ENCODE measurements around the gene CFAP90.
A peak's percentile ranks its signal among the peaks of the same experiment; 100 is the strongest.

Gene CFAP90

GRCh38 chr5:7850395-7851239 lies at the start of gene CFAP90:
CFAP90 (minus strand) TSS chr5:7851133; CDS start chr5:7851021, 112 bp downstream.
- Histone ChIP-seq H3K9me3 (ENCODE audit: control insufficient read depth in 1 of 2, low read length in 2 of 2) (no peaks in the 10 kb centered on the region), H3K27ac (ENCODE audit: low read depth, low read length) (no peak within 1 kb of the TSS), H3K9ac (ENCODE audit: low read depth in 1 of 2, low read length in 2 of 2) (peak within 1 kb of the TSS in 1 of 2 donors; percentile 12), H3K4me1 (ENCODE audit: control insufficient read depth in 1 of 2, insufficient read depth in 2 of 2, low read length in 2 of 2) (peaks cover 3 to 6% of the 10 kb centered on the region in 2 donors), H3K27me3 (ENCODE audit: control insufficient read depth in 1 of 2, insufficient read depth in 2 of 2, low read length in 2 of 2) (peaks cover 21 to 24% of the 10 kb centered on the region in 2 donors), H3K36me3 (ENCODE audit: control insufficient read depth in 1 of 2, insufficient read depth in 2 of 2, low read length in 2 of 2) (no peaks in the 10 kb centered on the region), H3K4me3 (ENCODE audit: low read depth in 1 of 2, low read length in 2 of 2) (peak within 1 kb of the TSS; percentile 39 to 49)

- Histone ChIP-seq H3K36me3 (ENCODE audit: control insufficient read depth in 1 of 2, insufficient read depth in 2 of 2, low read length in 2 of 2) (peaks cover 40 to 91% of the 10 kb centered on the region in 2 donors), H3K4me1 (ENCODE audit: control insufficient read depth in 1 of 2, insufficient read depth in 2 of 2, low read length in 2 of 2) (peaks cover 0 to 14% of the 10 kb centered on the region in 2 donors), H3K9me3 (ENCODE audit: control insufficient read depth in 1 of 2, low read length in 2 of 2) (no peaks in the 10 kb centered on the region), H3K9ac (ENCODE audit: low read depth in 1 of 2, low read length in 2 of 2) (no peak overlapping the region), H3K27me3 (ENCODE audit: control insufficient read depth in 1 of 2, insufficient read depth in 2 of 2, low read length in 2 of 2) (no peaks in the 10 kb centered on the region), H3K27ac (ENCODE audit: low read depth, low read length) (no peak overlapping the region), H3K4me3 (ENCODE audit: low read depth in 1 of 2, low read length in 2 of 2) (no peak overlapping the region)
Measured at GRCh38 chr5:7897014-7897600, 46.2 kb upstream of the CFAP90 start.

DNA sequence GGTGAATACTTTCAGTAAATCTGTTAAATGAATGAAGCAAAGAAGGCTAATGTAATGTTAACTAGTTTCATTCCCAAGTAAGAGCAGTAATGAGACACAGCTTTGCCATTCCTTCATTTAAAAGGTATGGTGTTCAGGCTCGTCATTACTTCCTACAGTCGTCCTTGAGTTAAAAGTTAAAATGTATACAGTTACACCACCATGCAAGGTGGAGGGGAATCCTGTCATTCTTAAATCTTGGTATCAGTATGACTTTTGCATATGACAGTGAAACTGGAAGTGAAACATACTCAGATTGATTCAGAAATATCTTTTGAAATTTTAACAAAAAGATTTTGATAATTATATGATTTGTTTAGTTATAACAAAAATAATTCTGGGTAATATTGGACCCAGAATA lies 43.9 kb upstream of the CFAP90 start:
- Histone ChIP-seq H3K36me3 (ENCODE audit: control insufficient read depth in 1 of 2, insufficient read depth in 2 of 2, low read length in 2 of 2) (peaks cover 42 to 89% of the 10 kb centered on the region in 2 donors), H3K9me3 (ENCODE audit: control insufficient read depth in 1 of 2, low read length in 2 of 2) (no peaks in the 10 kb centered on the region), H3K27ac (ENCODE audit: low read depth, low read length) (no peak overlapping the region), H3K9ac (ENCODE audit: low read depth in 1 of 2, low read length in 2 of 2) (no peak overlapping the region), H3K27me3 (ENCODE audit: control insufficient read depth in 1 of 2, insufficient read depth in 2 of 2, low read length in 2 of 2) (no peaks in the 10 kb centered on the region), H3K4me3 (ENCODE audit: low read depth in 1 of 2, low read length in 2 of 2) (no peak overlapping the region), H3K4me1 (ENCODE audit: control insufficient read depth in 1 of 2, insufficient read depth in 2 of 2, low read length in 2 of 2) (peaks cover 0 to 14% of the 10 kb centered on the region in 2 donors)

GRCh38 chr5:7894439-7894838 lies 43.5 kb upstream of the CFAP90 start:
- Histone ChIP-seq H3K36me3 (ENCODE audit: control insufficient read depth in 1 of 2, insufficient read depth in 2 of 2, low read length in 2 of 2) (peaks cover 45 to 89% of the 10 kb centered on the region in 2 donors), H3K9ac (ENCODE audit: low read depth in 1 of 2, low read length in 2 of 2) (no peak overlapping the region), H3K9me3 (ENCODE audit: control insufficient read depth in 1 of 2, low read length in 2 of 2) (no peaks in the 10 kb centered on the region), H3K4me3 (ENCODE audit: low read depth in 1 of 2, low read length in 2 of 2) (no peak overlapping the region), H3K27ac (ENCODE audit: low read depth, low read length) (no peak overlapping the region), H3K4me1 (ENCODE audit: control insufficient read depth in 1 of 2, insufficient read depth in 2 of 2, low read length in 2 of 2) (peaks cover 0 to 14% of the 10 kb centered on the region in 2 donors), H3K27me3 (ENCODE audit: control insufficient read depth in 1 of 2, insufficient read depth in 2 of 2, low read length in 2 of 2) (no peaks in the 10 kb centered on the region)

- Histone ChIP-seq H3K9ac (ENCODE audit: low read depth in 1 of 2, low read length in 2 of 2) (no peak overlapping the region), H3K27me3 (ENCODE audit: control insufficient read depth in 1 of 2, insufficient read depth in 2 of 2, low read length in 2 of 2) (no peaks in the 10 kb centered on the region), H3K36me3 (ENCODE audit: control insufficient read depth in 1 of 2, insufficient read depth in 2 of 2, low read length in 2 of 2) (peaks cover 35 to 71% of the 10 kb centered on the region in 2 donors), H3K4me1 (ENCODE audit: control insufficient read depth in 1 of 2, insufficient read depth in 2 of 2, low read length in 2 of 2) (peaks cover 0 to 4% of the 10 kb centered on the region in 2 donors), H3K4me3 (ENCODE audit: low read depth in 1 of 2, low read length in 2 of 2) (no peak overlapping the region), H3K9me3 (ENCODE audit: control insufficient read depth in 1 of 2, low read length in 2 of 2) (no peaks in the 10 kb centered on the region), H3K27ac (ENCODE audit: low read depth, low read length) (no peak overlapping the region)
Measured at GRCh38 chr5:7888901-7889300, 38.0 kb upstream of the CFAP90 start.

DNA sequence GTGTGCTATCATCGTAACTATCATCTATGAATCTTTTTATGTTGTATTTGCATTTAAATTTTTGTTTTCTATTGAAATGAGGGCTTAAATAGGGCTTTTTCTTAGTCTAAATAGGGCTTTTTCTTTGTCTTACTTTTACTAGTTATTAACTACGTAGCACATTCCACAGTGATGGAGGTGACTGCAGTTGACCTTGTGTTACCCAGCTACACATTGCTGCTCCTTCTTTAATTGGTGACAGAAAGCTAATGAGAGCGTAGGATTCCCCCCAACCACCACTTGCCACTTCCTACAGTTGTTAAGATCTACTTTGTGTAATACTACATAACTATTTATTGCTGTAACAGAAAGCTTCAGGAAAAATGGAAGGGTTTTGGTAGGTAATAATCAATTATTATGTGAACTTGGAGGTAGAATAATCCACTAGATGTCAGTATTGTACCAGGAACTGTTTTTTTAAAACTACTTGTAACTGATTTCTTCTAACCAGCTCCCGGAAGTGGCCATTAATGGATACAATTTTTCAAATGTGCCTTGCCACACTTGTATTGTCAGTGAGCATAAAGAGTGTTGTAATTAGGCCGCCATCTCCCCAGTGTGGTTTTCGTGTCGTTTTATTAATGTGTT lies 36.0 kb upstream of the CFAP90 start:
- peaks cover 40 to 71% of the 10 kb centered on the region in 2 donors for H3K36me3 ChIP-seq (ENCODE audit: control insufficient read depth in 1 of 2, insufficient read depth in 2 of 2, low read length in 2 of 2)
- H3K4me3 ChIP-seq (ENCODE audit: low read depth in 1 of 2, low read length in 2 of 2): no peak overlapping the region
- H3K9me3 ChIP-seq (ENCODE audit: control insufficient read depth in 1 of 2, low read length in 2 of 2): no peaks in the 10 kb centered on the region
- no peaks in the 10 kb centered on the region for H3K4me1 ChIP-seq (ENCODE audit: control insufficient read depth in 1 of 2, insufficient read depth in 2 of 2, low read length in 2 of 2)
- no peak overlapping the region for H3K9ac ChIP-seq (ENCODE audit: low read depth in 1 of 2, low read length in 2 of 2)
- H3K27ac ChIP-seq (ENCODE audit: low read depth, low read length): no peak overlapping the region
- no peaks in the 10 kb centered on the region for H3K27me3 ChIP-seq (ENCODE audit: control insufficient read depth in 1 of 2, insufficient read depth in 2 of 2, low read length in 2 of 2)

DNA sequence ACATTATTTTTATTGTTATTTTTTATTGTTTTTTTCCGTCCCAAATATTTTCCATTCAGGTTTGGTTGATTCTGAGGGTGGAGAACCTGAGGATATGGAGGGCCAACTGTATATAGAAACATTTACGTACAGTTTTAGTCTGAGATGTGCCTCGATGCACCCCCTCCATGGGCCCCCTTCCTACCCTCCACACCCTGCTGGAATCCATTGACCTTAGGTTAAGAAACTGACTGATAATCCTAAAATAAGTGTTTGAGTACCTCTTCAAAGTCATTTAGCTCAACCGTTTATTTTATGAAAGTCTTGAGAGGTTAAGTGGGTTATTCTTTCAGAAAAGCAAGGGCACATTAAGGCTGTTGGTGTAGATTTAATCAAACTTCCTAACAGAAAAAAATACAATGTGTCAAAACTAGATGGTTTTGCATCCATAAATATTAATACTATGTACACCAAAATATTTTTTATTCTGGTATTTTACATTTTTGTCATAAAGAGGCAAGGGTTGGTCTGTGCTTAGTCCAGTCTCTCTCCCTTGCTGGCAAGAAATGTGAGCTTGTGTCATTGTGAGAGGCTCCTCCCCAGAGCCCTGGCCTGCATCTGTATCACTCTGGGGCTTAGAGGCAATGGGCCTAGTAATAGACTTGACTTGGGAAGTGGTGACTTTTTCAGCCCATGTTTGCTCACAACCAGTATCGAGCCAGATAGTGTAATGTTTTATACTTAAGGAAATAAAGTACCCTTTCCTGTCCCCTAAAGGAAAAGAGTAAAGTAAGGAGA lies 33.7 kb upstream of the CFAP90 start:
- Histone ChIP-seq H3K27ac (ENCODE audit: low read depth, low read length) (no peak overlapping the region), H3K27me3 (ENCODE audit: control insufficient read depth in 1 of 2, insufficient read depth in 2 of 2, low read length in 2 of 2) (no peaks in the 10 kb centered on the region), H3K4me3 (ENCODE audit: low read depth in 1 of 2, low read length in 2 of 2) (no peak overlapping the region), H3K9ac (ENCODE audit: low read depth in 1 of 2, low read length in 2 of 2) (no peak overlapping the region), H3K9me3 (ENCODE audit: control insufficient read depth in 1 of 2, low read length in 2 of 2) (no peaks in the 10 kb centered on the region), H3K4me1 (ENCODE audit: control insufficient read depth in 1 of 2, insufficient read depth in 2 of 2, low read length in 2 of 2) (peaks cover 0 to under 1% of the 10 kb centered on the region in 2 donors), H3K36me3 (ENCODE audit: control insufficient read depth in 1 of 2, insufficient read depth in 2 of 2, low read length in 2 of 2) (peaks cover 43 to 77% of the 10 kb centered on the region in 2 donors)

DNA sequence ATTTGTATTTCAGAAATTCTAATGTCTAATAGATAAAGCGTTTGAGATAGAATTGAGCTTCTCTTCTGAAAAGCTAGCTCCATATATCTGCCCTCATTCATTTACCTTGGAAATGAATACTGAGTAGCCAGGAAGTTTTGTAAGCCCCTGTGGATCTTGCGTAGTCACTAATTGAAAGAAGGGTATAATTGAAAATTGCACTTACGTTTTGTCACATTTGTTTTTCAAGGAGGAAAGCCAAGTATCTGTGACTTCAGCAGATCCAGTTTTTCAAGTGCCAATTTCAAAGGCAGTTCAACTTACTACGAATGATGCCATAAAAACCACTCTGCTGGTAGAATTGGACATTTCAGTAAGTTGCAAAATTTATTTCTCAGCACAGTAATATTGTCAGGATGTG lies 32.0 kb upstream of the CFAP90 start:
- H3K9me3 ChIP-seq (ENCODE audit: control insufficient read depth in 1 of 2, low read length in 2 of 2): no peaks in the 10 kb centered on the region
- peaks cover 41 to 72% of the 10 kb centered on the region in 2 donors for H3K36me3 ChIP-seq (ENCODE audit: control insufficient read depth in 1 of 2, insufficient read depth in 2 of 2, low read length in 2 of 2)
- H3K9ac ChIP-seq (ENCODE audit: low read depth in 1 of 2, low read length in 2 of 2): no peak overlapping the region
- H3K4me1 ChIP-seq (ENCODE audit: control insufficient read depth in 1 of 2, insufficient read depth in 2 of 2, low read length in 2 of 2): peaks cover 12 to 14% of the 10 kb centered on the region in 2 donors
- H3K27me3 ChIP-seq (ENCODE audit: control insufficient read depth in 1 of 2, insufficient read depth in 2 of 2, low read length in 2 of 2): no peaks in the 10 kb centered on the region
- H3K4me3 ChIP-seq (ENCODE audit: low read depth in 1 of 2, low read length in 2 of 2): no peak overlapping the region
- no peak overlapping the region for H3K27ac ChIP-seq (ENCODE audit: low read depth, low read length)

GRCh38 chr5:7881816-7882215 lies 30.9 kb upstream of the CFAP90 start:
- H3K4me3 ChIP-seq (ENCODE audit: low read depth in 1 of 2, low read length in 2 of 2): no peak overlapping the region
- peaks cover 46 to 75% of the 10 kb centered on the region in 2 donors for H3K36me3 ChIP-seq (ENCODE audit: control insufficient read depth in 1 of 2, insufficient read depth in 2 of 2, low read length in 2 of 2)
- H3K9ac ChIP-seq (ENCODE audit: low read depth in 1 of 2, low read length in 2 of 2): no peak overlapping the region
- H3K27me3 ChIP-seq (ENCODE audit: control insufficient read depth in 1 of 2, insufficient read depth in 2 of 2, low read length in 2 of 2): no peaks in the 10 kb centered on the region
- H3K9me3 ChIP-seq (ENCODE audit: control insufficient read depth in 1 of 2, low read length in 2 of 2): no peaks in the 10 kb centered on the region
- no peak overlapping the region for H3K27ac ChIP-seq (ENCODE audit: low read depth, low read length)
- H3K4me1 ChIP-seq (ENCODE audit: control insufficient read depth in 1 of 2, insufficient read depth in 2 of 2, low read length in 2 of 2): peaks cover 17% of the 10 kb centered on the region in 2 donors
